Peyer's patch (tissue), 4 donors: ENCODE measurements around the gene SLF2.

Experiments
- CTCF ChIP-seq, 6 experiments: fragments of 450-650 bp in 4 of 6; fragments of 200-600 bp in 2 of 6; sonication (generic) in 1 of 6; IDR thresholded peaks; one replicate each; pipeline ENCODE4 v1.5.1; 2017 to 2019; ENCODE audit warnings: antibody characterized with exemption in 6 of 6, mild to moderate bottlenecking in 3 of 6, moderate library complexity in 1 of 6
- POLR2A ChIP-seq, 2 donors: fragments of 450-650 bp; IDR thresholded peaks; one replicate each; pipeline ENCODE4 v1.5.1; 2017; ENCODE audit warnings: antibody characterized with exemption in 2 of 2, mild to moderate bottlenecking in 2 of 2, moderate library complexity in 2 of 2

GRCh38 chr10:100980711-100981110, 67.9 kb downstream of the SLF2 start:
- TF ChIP-seq CTCF (IDR thresholded peaks at IDR 0.05): no peak
- no peak for TF ChIP-seq POLR2A (IDR thresholded peaks at IDR 0.05)
